Measurements from ENCODE around the gene NCOA7. TPM values are rescaled to one million over a fixed set of nuclear protein-coding genes. Genes with fewer than 3 reads are reported as not detected.

The NCOA7 gene
- total and polyA plus RNA-seq, 9 of the 15 experiments (the other 6 are each of a cell fraction or from before 2014, with no cell fraction given): 5.8 to 14.6 (median 9.3) TPM

DNA sequence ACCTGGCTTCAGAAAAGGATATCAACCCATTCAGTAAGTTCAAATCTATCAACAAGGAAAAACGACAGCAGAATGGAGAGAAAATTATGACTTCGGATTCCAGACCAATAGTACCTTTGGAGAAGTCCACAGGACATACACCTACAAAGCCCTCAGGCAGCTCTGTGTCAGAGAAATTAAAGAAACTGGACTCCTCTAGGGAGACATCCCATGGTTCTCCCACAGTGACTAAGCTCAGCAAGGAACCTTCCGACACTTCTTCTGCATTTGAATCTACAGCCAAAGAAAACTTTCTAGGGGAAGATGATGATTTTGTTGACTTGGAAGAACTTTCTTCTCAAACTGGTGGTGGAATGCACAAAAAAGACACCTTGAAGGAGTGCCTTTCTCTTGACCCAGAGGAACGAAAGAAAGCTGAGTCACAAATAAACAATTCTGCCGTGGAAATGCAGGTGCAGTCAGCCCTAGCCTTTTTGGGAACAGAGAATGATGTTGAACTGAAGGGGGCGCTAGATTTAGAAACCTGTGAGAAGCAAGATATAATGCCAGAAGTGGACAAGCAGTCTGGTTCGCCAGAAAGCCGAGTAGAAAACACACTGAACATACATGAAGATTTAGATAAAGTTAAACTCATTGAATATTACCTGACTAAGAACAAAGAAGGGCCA lies 98.4 kb downstream of the NCOA7 start (continued):
- TF ChIP-seq ADNP (tag; IDR thresholded peaks at IDR 0.05) (no peak), CBFA2T2 (conservative IDR thresholded peaks at IDR 0.05) (no peak), CHCHD3 (CRISPR knock-in tag; IDR thresholded peaks at IDR 0.05) (no peak)

DNA sequence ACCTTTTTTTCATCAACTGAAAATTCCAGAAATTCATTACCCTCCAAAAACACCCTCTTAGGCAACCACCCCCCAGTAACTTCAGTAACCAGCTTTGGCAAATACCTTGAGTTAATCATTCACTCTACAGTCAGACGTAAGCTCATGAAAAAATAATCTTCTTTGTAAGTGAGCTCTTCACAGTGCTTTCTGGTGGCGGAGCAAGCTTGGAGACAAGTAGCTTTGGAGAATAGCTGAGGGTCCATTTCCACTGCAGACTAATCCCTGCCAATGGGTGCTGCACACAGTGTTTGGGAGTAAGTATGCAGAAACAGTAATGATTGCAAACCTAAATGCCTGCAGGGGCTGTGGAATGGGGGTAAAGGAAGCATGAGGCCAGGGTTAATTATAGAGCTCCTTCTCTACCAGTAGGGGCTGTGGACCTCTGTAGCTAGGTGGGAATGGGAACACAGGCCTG lies 109.0 kb downstream of the NCOA7 start:
- 65% methylated on average over 2 of the region's 2 CpGs for WGBS (ENCODE audit: insufficient coverage, low coverage, missing lambda C conversion rate)
- POLR2A ChIA-PET: no interaction called here
- Histone ChIP-seq H3K27ac (ENCODE audit: extremely low read depth, low read depth, low read length) (no peak overlapping the region), H3K9me1 (ENCODE audit: control insufficient read depth, insufficient read depth, low read length) (no peaks in the 10 kb centered on the region), H3K4me3 (no peak overlapping the region), H3K27me3 (ENCODE audit: control insufficient read depth in 2 of 2, insufficient read depth in 2 of 2, low read length in 2 of 2) (no peaks in the 10 kb centered on the region), H3K9ac (ENCODE audit: insufficient read depth in 1 of 2, low read depth in 2 of 2, low read length in 2 of 2) (no peak overlapping the region), H3K79me2 (ENCODE audit: control insufficient read depth, insufficient read depth, low read length) (no peaks in the 10 kb centered on the region), H3K4me1 (replicated peaks in 1 of 2; ENCODE audit: control insufficient read depth in 2 of 2, insufficient read depth in 2 of 2, low read length in 2 of 2) (no peaks in the 10 kb centered on the region; a peak in 3 of 5 replicates), H2AFZ (ENCODE audit: low read depth, low read length) (no peak overlapping the region), H3K4me2 (ENCODE audit: insufficient read depth, low read length) (no peak overlapping the region), H3K9me3 (replicated peaks; ENCODE audit: control insufficient read depth, insufficient read depth, low read depth, low read length) (no peaks in the 10 kb centered on the region), H4K20me1 (replicated peaks; ENCODE audit: control insufficient read depth, insufficient read depth, low read length) (no peaks in the 10 kb centered on the region), H3K36me3 (ENCODE audit: control insufficient read depth, insufficient read depth, low read length) (peaks cover 3% of the 10 kb centered on the region; the same call in 2 of the 3 replicates)
- DNase-seq (ENCODE audit: extremely low read depth in 1 of 4, low spot score in 3 of 4) (no peak), ATAC-seq (peak; percentile 46; the same call in 2 of the 3 replicates), FAIRE-seq (no peak)
- in situ Hi-C loops (cut with MboI) (no loop called here), intact Hi-C loops (cut with micrococcal nuclease) (no loop called here)
- CTCF ChIA-PET (ENCODE audit: low intra/inter-chr PET ratio): no interaction called here
- no TSS peak for BruUV-seq (replicated peaks)
- no peak for TF ChIP-seq DIDO1 (tag; IDR thresholded peaks at IDR 0.05; ENCODE audit: low read depth)
- no peak for TF ChIP-seq EP400 (IDR thresholded peaks at IDR 0.05)
- TF ChIP-seq SMAD4 (CRISPR knock-in tag; conservative IDR thresholded peaks at IDR 0.05): no peak
- TF ChIP-seq TCF3 (CRISPR knock-in tag; IDR thresholded peaks at IDR 0.05): no peak
- TF ChIP-seq MTF1 (CRISPR knock-in tag; IDR thresholded peaks at IDR 0.05; ENCODE audit: borderline replicate concordance): no peak
- TF ChIP-seq POLR3A (IDR thresholded peaks at IDR 0.05; ENCODE audit: borderline replicate concordance, extremely low read depth, insufficient read depth, insufficient read length): no peak
- TF ChIP-seq FOSL1 (tag; conservative IDR thresholded peaks at IDR 0.05): no peak
- TF ChIP-seq, protein P1, sequence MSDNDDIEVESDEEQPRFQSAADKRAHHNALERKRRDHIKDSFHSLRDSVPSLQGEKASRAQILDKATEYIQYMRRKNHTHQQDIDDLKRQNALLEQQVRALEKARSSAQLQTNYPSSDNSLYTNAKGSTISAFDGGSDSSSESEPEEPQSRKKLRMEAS (CRISPR knock-in tag; IDR thresholded peaks at IDR 0.05): no peak
- TF ChIP-seq PML (IDR thresholded peaks at IDR 0.05; ENCODE audit: low read length): no peak
- TF ChIP-seq, protein P2, sequence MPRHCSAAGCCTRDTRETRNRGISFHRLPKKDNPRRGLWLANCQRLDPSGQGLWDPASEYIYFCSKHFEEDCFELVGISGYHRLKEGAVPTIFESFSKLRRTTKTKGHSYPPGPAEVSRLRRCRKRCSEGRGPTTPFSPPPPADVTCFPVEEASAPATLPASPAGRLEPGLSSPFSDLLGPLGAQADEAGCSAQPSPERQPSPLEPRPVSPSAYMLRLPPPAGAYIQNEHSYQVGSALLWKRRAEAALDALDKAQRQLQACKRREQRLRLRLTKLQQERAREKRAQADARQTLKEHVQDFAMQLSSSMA (CRISPR knock-in tag; IDR thresholded peaks at IDR 0.05): no peak
- no peak for TF ChIP-seq TRIM24 (IDR thresholded peaks at IDR 0.05)
- TF ChIP-seq SMARCE1 (IDR thresholded peaks at IDR 0.05): no peak
- TF ChIP-seq ARID1B (IDR thresholded peaks at IDR 0.05): no peak
- TF ChIP-seq CEBPB (tag; IDR thresholded peaks at IDR 0.05): no peak
- no peak for TF ChIP-seq KLF10 (CRISPR knock-in tag; IDR thresholded peaks at IDR 0.05)
- TF ChIP-seq PHF20 (IDR thresholded peaks at IDR 0.05; ENCODE audit: partially characterized antibody): no peak
- TF ChIP-seq ERF (CRISPR knock-in tag; IDR thresholded peaks at IDR 0.05): no peak
- no peak for TF ChIP-seq TCFL5 (CRISPR knock-in tag; conservative IDR thresholded peaks at IDR 0.05)
- TF ChIP-seq, protein P3, sequence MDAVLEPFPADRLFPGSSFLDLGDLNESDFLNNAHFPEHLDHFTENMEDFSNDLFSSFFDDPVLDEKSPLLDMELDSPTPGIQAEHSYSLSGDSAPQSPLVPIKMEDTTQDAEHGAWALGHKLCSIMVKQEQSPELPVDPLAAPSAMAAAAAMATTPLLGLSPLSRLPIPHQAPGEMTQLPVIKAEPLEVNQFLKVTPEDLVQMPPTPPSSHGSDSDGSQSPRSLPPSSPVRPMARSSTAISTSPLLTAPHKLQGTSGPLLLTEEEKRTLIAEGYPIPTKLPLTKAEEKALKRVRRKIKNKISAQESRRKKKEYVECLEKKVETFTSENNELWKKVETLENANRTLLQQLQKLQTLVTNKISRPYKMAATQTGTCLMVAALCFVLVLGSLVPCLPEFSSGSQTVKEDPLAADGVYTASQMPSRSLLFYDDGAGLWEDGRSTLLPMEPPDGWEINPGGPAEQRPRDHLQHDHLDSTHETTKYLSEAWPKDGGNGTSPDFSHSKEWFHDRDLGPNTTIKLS (IDR thresholded peaks at IDR 0.05; ENCODE audit: borderline replicate concordance, low read depth): no peak
